Measurements from ENCODE around the gene PSD4.

Gene PSD4

DNA sequence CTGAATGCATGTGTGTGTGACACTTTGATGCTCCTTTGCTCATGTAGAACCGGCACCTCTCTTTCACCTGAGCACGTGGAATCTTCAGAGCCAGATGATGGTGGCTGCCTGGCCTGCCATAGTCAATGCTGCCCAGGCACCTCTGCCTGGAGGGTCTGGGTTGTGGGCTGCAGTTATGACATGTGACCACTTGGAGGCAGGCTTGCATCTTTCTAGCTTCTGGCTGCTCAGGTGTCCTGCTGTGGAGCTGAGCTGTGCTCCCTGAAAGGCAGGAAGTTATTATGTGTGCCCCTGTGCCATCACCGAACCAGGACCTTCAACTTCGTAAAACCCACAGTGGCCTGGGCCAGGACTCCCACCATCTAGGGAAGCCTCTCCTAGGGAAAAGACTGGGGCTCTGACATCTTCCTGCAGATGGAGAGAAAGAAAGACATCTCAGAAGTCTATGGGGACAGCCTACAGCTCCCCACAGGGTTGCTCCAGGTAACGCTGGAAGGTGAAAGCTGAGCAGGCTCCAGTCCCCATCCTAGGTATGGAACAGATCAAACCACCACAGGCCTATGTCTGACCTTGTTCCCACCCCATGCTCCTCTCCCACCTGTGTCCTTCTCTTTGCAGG lies 30.2 kb downstream of the PSD4 start:
- no peak overlapping the region for H3K9ac ChIP-seq (ENCODE audit: insufficient read length, low read depth)
- no peaks in the 10 kb centered on the region for H3K9me3 ChIP-seq (ENCODE audit: insufficient read depth, low read length)
- H3K4me3 ChIP-seq (ENCODE audit: insufficient read length, low read depth): no peak overlapping the region
- DNase-seq (ENCODE audit: low read depth, low spot score): peak; percentile 67
- no peaks in the 10 kb centered on the region for H3K36me3 ChIP-seq (ENCODE audit: insufficient read depth, insufficient read length, low read length)
- H3K4me1 ChIP-seq (ENCODE audit: insufficient read depth, insufficient read length): peaks cover 6% of the 10 kb centered on the region
- TF ChIP-seq YY1 (IDR thresholded peaks at IDR 0.05; ENCODE audit: insufficient read depth, insufficient read length): no peak
- no peak for TF ChIP-seq SUZ12 (IDR thresholded peaks at IDR 0.05; ENCODE audit: extremely low read depth, insufficient read depth, insufficient read length)
- no peak for TF ChIP-seq ZNF274 (IDR thresholded peaks at IDR 0.05; ENCODE audit: low read depth, low read length)
- H3K27me3 ChIP-seq (ENCODE audit: insufficient read depth, insufficient read length): no peaks in the 10 kb centered on the region

- no peak for TF ChIP-seq YY1 (IDR thresholded peaks at IDR 0.05; ENCODE audit: insufficient read depth, insufficient read length)
- no peak for TF ChIP-seq SUZ12 (IDR thresholded peaks at IDR 0.05; ENCODE audit: extremely low read depth, insufficient read depth, insufficient read length)
- TF ChIP-seq ZNF274 (IDR thresholded peaks at IDR 0.05; ENCODE audit: low read depth, low read length): no peak
- no peak overlapping the region for H3K9ac ChIP-seq (ENCODE audit: insufficient read length, low read depth)
These were observed 32.5 kb downstream of the PSD4 start for GRCh38 chr2:113206251-113206650.

GRCh38 chr2:113207021-113207420 lies 33.2 kb downstream of the PSD4 start:
- no peaks in the 10 kb centered on the region for H3K36me3 ChIP-seq (ENCODE audit: insufficient read depth, insufficient read length, low read length)
- H3K9me3 ChIP-seq (ENCODE audit: insufficient read depth, low read length): no peaks in the 10 kb centered on the region
- no peaks in the 10 kb centered on the region for H3K27me3 ChIP-seq (ENCODE audit: insufficient read depth, insufficient read length)
- TF ChIP-seq ZNF274 (IDR thresholded peaks at IDR 0.05; ENCODE audit: low read depth, low read length): no peak
- no peak for TF ChIP-seq SUZ12 (IDR thresholded peaks at IDR 0.05; ENCODE audit: extremely low read depth, insufficient read depth, insufficient read length)
- no peak for TF ChIP-seq YY1 (IDR thresholded peaks at IDR 0.05; ENCODE audit: insufficient read depth, insufficient read length)
- H3K9ac ChIP-seq (ENCODE audit: insufficient read length, low read depth): no peak overlapping the region
- DNase-seq (ENCODE audit: low read depth, low spot score): no peak
- H3K4me3 ChIP-seq (ENCODE audit: insufficient read length, low read depth): no peak overlapping the region
- peaks cover 10% of the 10 kb centered on the region for H3K4me1 ChIP-seq (ENCODE audit: insufficient read depth, insufficient read length)

More at GRCh38 chr2:113206251-113206650, 32.5 kb downstream of the PSD4 start:
- Histone ChIP-seq H3K4me1 (ENCODE audit: insufficient read depth, insufficient read length) (peaks cover 6% of the 10 kb centered on the region), H3K9me3 (ENCODE audit: insufficient read depth, low read length) (no peaks in the 10 kb centered on the region), H3K36me3 (ENCODE audit: insufficient read depth, insufficient read length, low read length) (no peaks in the 10 kb centered on the region), H3K4me3 (ENCODE audit: insufficient read length, low read depth) (no peak overlapping the region), H3K27me3 (ENCODE audit: insufficient read depth, insufficient read length) (no peaks in the 10 kb centered on the region)
- no peak for DNase-seq (ENCODE audit: low read depth, low spot score)

DNA sequence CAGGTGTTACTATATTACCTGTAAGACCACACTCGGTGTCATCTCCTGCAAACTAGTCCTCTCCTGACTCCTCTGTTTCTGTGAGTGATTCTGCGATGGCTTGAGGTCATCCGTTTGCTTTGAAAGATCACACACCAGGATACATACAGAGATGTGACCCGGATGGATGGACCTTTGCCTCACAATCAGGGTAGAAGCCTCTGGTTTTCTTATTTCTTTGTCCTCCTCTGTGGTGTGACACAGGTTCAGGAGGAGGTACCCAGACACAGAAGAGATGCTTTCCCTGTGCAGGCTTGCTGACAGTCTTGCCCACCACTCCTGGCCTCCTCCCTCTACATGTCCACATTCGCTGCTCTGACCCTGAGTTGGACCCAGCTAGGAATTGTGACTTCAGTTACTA lies 34.6 kb downstream of the PSD4 start:
- no peak for DNase-seq (ENCODE audit: low read depth, low spot score)
- Histone ChIP-seq H3K4me1 (ENCODE audit: insufficient read depth, insufficient read length) (peaks cover 13% of the 10 kb centered on the region), H3K9ac (ENCODE audit: insufficient read length, low read depth) (no peak overlapping the region), H3K36me3 (ENCODE audit: insufficient read depth, insufficient read length, low read length) (no peaks in the 10 kb centered on the region), H3K9me3 (ENCODE audit: insufficient read depth, low read length) (no peaks in the 10 kb centered on the region), H3K27me3 (ENCODE audit: insufficient read depth, insufficient read length) (no peaks in the 10 kb centered on the region), H3K4me3 (ENCODE audit: insufficient read length, low read depth) (no peak overlapping the region)
- TF ChIP-seq YY1 (IDR thresholded peaks at IDR 0.05; ENCODE audit: insufficient read depth, insufficient read length): no peak
- no peak for TF ChIP-seq ZNF274 (IDR thresholded peaks at IDR 0.05; ENCODE audit: low read depth, low read length)
- no peak for TF ChIP-seq SUZ12 (IDR thresholded peaks at IDR 0.05; ENCODE audit: extremely low read depth, insufficient read depth, insufficient read length)

DNA sequence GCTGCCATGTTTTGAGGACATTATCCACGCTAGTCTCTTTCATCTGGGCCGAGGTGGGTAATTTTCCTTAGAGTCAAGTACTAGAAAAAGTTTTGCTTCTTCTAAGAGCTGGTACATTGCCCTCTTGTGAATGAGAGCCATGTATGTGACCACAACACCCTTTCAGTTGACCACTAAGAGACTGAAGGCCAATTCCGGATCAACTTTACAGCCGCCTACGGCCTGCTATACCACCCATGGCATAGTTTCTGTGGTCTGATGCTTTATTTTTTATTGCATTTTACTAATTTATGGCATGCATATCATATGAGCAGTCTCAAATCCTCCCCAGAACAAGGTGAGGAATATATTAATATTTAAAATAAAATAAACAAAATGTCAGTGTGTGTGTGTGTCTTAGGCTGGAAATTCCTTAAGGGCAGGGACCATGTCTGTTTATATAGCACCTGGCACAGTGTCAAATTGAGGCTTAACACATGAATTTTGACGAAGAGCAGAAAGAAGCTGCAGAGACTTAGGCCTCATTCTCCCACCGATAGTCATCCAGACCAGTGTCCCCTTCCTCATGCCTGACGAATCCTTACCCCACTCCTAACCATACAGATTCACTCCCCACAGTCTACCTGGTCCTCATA lies 35.4 kb downstream of the PSD4 start:
- Histone ChIP-seq H3K9me3 (ENCODE audit: insufficient read depth, low read length) (no peaks in the 10 kb centered on the region), H3K27me3 (ENCODE audit: insufficient read depth, insufficient read length) (no peaks in the 10 kb centered on the region), H3K9ac (ENCODE audit: insufficient read length, low read depth) (no peak overlapping the region), H3K4me3 (ENCODE audit: insufficient read length, low read depth) (no peak overlapping the region), H3K36me3 (ENCODE audit: insufficient read depth, insufficient read length, low read length) (no peaks in the 10 kb centered on the region), H3K4me1 (ENCODE audit: insufficient read depth, insufficient read length) (peaks cover 11% of the 10 kb centered on the region)
- DNase-seq (ENCODE audit: low read depth, low spot score): no peak
- no peak for TF ChIP-seq YY1 (IDR thresholded peaks at IDR 0.05; ENCODE audit: insufficient read depth, insufficient read length)
- no peak for TF ChIP-seq ZNF274 (IDR thresholded peaks at IDR 0.05; ENCODE audit: low read depth, low read length)
- no peak for TF ChIP-seq SUZ12 (IDR thresholded peaks at IDR 0.05; ENCODE audit: extremely low read depth, insufficient read depth, insufficient read length)

DNA sequence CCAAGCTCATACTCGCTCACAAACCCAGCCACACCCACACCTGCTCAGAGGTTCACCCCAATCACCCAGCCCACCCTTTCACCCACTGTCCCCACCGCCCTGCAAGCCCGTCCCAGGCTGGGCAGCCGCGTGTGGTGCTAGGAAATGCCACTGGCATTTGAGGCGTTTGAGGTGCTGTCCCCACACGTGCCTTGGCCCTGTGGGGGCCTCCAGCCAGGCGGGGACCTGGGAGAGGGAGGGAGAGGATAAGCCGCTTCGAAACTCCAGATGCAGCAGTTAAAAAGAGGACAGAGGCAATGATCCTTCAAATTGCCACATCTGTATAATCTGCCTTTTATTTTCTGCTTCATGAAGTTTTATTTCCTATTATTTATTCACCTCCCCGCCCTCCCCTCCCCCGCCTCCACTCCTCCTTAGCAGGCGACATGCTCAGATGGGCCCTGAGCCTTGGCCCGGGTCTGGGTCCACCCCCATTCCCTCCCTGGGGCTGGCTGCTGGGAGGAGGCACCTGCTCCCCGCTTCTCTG lies 35.9 kb downstream of the PSD4 start:
- Histone ChIP-seq H3K36me3 (ENCODE audit: insufficient read depth, insufficient read length, low read length) (no peaks in the 10 kb centered on the region), H3K9ac (ENCODE audit: insufficient read length, low read depth) (no peak overlapping the region), H3K9me3 (ENCODE audit: insufficient read depth, low read length) (no peaks in the 10 kb centered on the region), H3K27me3 (ENCODE audit: insufficient read depth, insufficient read length) (no peaks in the 10 kb centered on the region), H3K4me3 (ENCODE audit: insufficient read length, low read depth) (no peak overlapping the region), H3K4me1 (ENCODE audit: insufficient read depth, insufficient read length) (peaks cover 6% of the 10 kb centered on the region)
- no peak for TF ChIP-seq ZNF274 (IDR thresholded peaks at IDR 0.05; ENCODE audit: low read depth, low read length)
- TF ChIP-seq SUZ12 (IDR thresholded peaks at IDR 0.05; ENCODE audit: extremely low read depth, insufficient read depth, insufficient read length): no peak
- no peak for TF ChIP-seq YY1 (IDR thresholded peaks at IDR 0.05; ENCODE audit: insufficient read depth, insufficient read length)
- DNase-seq (ENCODE audit: low read depth, low spot score): no peak

Measured in NT2/D1 (cell line).